CD14-positive monocyte (primary cell): ENCODE measurements around the gene IFITM10. TPM values are rescaled to one million over a fixed set of nuclear protein-coding genes. Genes with fewer than 3 reads are reported as not detected.

Source experiments
- DNase-seq, 3 donors: peaks; one replicate each; pipeline ENCODE4 v3.0.0-alpha.2; 2011 to 2022
- H2AFZ ChIP-seq: 2 replicates; pipeline ENCODE4 v1.6.0; 2012; ENCODE audit warnings: mild to moderate bottlenecking, low read depth, low read length, inconsistent platforms; ENCODE audit not compliant: insufficient read depth, poor library complexity, severe bottlenecking
- H3K27ac ChIP-seq, 2 donors: 1 replicate in 1 of 2; 2 replicates in 1 of 2; pipeline ENCODE4 v1.5.1; 2012 to 2013; ENCODE audit warnings: low read length in 2 of 2, control low read depth in 1 of 2, inconsistent platforms in 1 of 2, low read depth in 1 of 2, mild to moderate bottlenecking in 1 of 2
- H3K27me3 ChIP-seq, 2 donors: one replicate each; pipeline versions ENCODE4 v1.6.0 to v1.6.1; 2011 to 2013; ENCODE audit warnings: low read length in 2 of 2; ENCODE audit not compliant: control insufficient read depth in 2 of 2, insufficient read depth in 2 of 2
- H3K36me3 ChIP-seq, 2 donors: replicated peaks in 1 of 2; 1 replicate in 1 of 2; 2 replicates in 1 of 2; pipeline versions ENCODE4 v1.5.1 to v1.6.1; 2012 to 2013; ENCODE audit warnings: low read length in 2 of 2, control low read depth in 1 of 2, inconsistent platforms in 1 of 2, mild to moderate bottlenecking in 1 of 2; ENCODE audit not compliant: insufficient read depth in 2 of 2, control insufficient read depth in 1 of 2
- H3K4me1 ChIP-seq, 2 donors: 1 replicate in 1 of 2; 2 replicates in 1 of 2; pipeline versions ENCODE4 v1.5.1 to v1.6.1; 2012 to 2013; ENCODE audit warnings: low read length in 2 of 2, control low read depth in 1 of 2, inconsistent platforms in 1 of 2, mild to moderate bottlenecking in 1 of 2, moderate library complexity in 1 of 2; ENCODE audit not compliant: insufficient read depth in 2 of 2, control insufficient read depth in 1 of 2
- H3K4me2 ChIP-seq: replicated peaks from 2 replicates; pipeline ENCODE3; 2012; ENCODE audit warnings: low read length, moderate library complexity, mild to moderate bottlenecking; ENCODE audit not compliant: poor library complexity, severe bottlenecking; ENCODE audit errors: extremely low read depth
- H3K4me3 ChIP-seq, 3 experiments: fragments of 200-600 bp in 1 of 3; sonication (generic) in 1 of 3; replicated peaks in 1 of 3; 1 replicate in 2 of 3; 2 replicates in 1 of 3; pipeline ENCODE4 v1.5.1; 2011 to 2013; ENCODE audit warnings: low read length in 3 of 3, mild to moderate bottlenecking in 3 of 3, control low read depth in 2 of 3, low read depth in 2 of 3, inconsistent platforms in 1 of 3, moderate library complexity in 1 of 3
- H3K79me2 ChIP-seq: 2 replicates; pipeline ENCODE4 v1.6.0; 2012; ENCODE audit warnings: mild to moderate bottlenecking, control low read depth, inconsistent platforms, low read length, moderate library complexity; ENCODE audit not compliant: insufficient read depth
- H3K9ac ChIP-seq: 2 replicates; pipeline ENCODE4 v1.6.0; 2017; ENCODE audit warnings: low read length, mild to moderate bottlenecking; ENCODE audit not compliant: insufficient read depth, poor library complexity, severe bottlenecking
- H3K9me3 ChIP-seq, 2 donors: replicated peaks in 1 of 2; 1 replicate in 1 of 2; 2 replicates in 1 of 2; pipeline versions ENCODE4 v1.5.1 to v1.6.1; 2012 to 2013; ENCODE audit warnings: low read length in 2 of 2, control low read depth in 1 of 2; ENCODE audit not compliant: control insufficient read depth in 1 of 2, insufficient read depth in 1 of 2
- H4K20me1 ChIP-seq: 2 replicates; pipeline ENCODE4 v1.6.0; 2012; ENCODE audit warnings: mild to moderate bottlenecking, low read length, control low read depth, moderate library complexity; ENCODE audit not compliant: insufficient read depth
- H3K27ac Mint-ChIP-seq, 7 donors: one replicate each; pipeline ENCODE4 v1.8.0; 2020; ENCODE audit warnings: mild to moderate bottlenecking in 7 of 7, mixed read lengths in 7 of 7, moderate library complexity in 6 of 7, inconsistent platforms in 2 of 7
- H3K27me3 Mint-ChIP-seq, 3 donors: one replicate each; pipeline ENCODE4 v1.8.0; 2021 to 2022; ENCODE audit warnings: low read depth in 3 of 3, mild to moderate bottlenecking in 3 of 3, mixed read lengths in 3 of 3, moderate library complexity in 3 of 3, inconsistent platforms in 1 of 3
- H3K36me3 Mint-ChIP-seq, 2 donors: one replicate each; pipeline ENCODE4 v1.8.0; 2020; ENCODE audit warnings: mixed read lengths in 2 of 2, inconsistent platforms in 1 of 2, mild to moderate bottlenecking in 1 of 2
- H3K4me1 Mint-ChIP-seq: one replicate; pipeline ENCODE4 v1.8.0; 2020; ENCODE audit warnings: mild to moderate bottlenecking, mixed read lengths
- H3K4me3 Mint-ChIP-seq, 2 donors: one replicate each; pipeline ENCODE4 v1.8.0; 2020; ENCODE audit warnings: mild to moderate bottlenecking in 2 of 2, mixed read lengths in 2 of 2, moderate library complexity in 1 of 2
- H3K9me3 Mint-ChIP-seq, 7 donors: one replicate each; pipeline ENCODE4 v1.8.0; 2020 to 2022; ENCODE audit warnings: mixed read lengths in 7 of 7, mild to moderate bottlenecking in 6 of 7, moderate library complexity in 6 of 7, inconsistent platforms in 2 of 7
- WGBS: methylation state at CpG from one replicate; pipeline ENCODE4 v1.1.5; 2013; ENCODE audit warnings: missing lambda C conversion rate; ENCODE audit not compliant: insufficient coverage; 5-methylcytosine and 5-hydroxymethylcytosine counted together
- intact Hi-C, 2 donors: fragments of 100-400 bp; cut with micrococcal nuclease; formaldehyde crosslinking; loops; one replicate each; pipeline versions ENCODE4 v1.15.0 to v1.15.1; 2023
- polyA plus RNA-seq, 3 donors: library from polyadenylated mRNA; depleted of rRNA in 1 of 3; unstranded in 2 of 3; stranded (reverse) in 1 of 3; fragments of 300-500 nt in 2 of 3; fragments of >200 nt in 1 of 3; fragmentation: Illumina TruSeq in 2 of 3; gene quantifications; 1 replicate in 2 of 3; 2 replicates in 1 of 3; pipeline ENCODE4 v1.2.3, GENCODE V29; 2012 to 2021
- TF ChIP-seq, protein P1 (sequence below): fragments of 200-600 bp; IDR thresholded peaks from one replicate; pipeline ENCODE4 v1.8.0; 2022; ENCODE audit warnings: antibody characterized with exemption, mild to moderate bottlenecking

IFITM10 gene
- polyA plus RNA-seq, 3 donors: 2.4 TPM; not detected in 2

DNA sequence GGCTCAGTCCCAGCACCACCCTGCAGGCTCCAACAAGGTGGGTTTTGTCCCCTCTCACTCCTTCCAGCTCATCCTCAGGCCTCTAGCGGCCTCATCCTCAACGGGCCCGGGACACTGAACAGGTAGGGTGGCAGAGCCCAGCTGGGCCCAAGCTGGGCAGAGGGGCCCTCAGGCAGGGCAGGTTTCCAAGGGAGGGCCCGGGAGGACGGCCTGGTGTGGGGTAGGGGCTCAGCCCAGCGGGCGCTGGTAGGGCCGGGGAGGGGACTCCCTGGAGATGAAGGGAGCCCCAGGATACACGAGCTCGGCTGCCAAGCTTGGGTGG lies 2.5 kb upstream of the IFITM10 start:
- TF ChIP-seq, protein P1, sequence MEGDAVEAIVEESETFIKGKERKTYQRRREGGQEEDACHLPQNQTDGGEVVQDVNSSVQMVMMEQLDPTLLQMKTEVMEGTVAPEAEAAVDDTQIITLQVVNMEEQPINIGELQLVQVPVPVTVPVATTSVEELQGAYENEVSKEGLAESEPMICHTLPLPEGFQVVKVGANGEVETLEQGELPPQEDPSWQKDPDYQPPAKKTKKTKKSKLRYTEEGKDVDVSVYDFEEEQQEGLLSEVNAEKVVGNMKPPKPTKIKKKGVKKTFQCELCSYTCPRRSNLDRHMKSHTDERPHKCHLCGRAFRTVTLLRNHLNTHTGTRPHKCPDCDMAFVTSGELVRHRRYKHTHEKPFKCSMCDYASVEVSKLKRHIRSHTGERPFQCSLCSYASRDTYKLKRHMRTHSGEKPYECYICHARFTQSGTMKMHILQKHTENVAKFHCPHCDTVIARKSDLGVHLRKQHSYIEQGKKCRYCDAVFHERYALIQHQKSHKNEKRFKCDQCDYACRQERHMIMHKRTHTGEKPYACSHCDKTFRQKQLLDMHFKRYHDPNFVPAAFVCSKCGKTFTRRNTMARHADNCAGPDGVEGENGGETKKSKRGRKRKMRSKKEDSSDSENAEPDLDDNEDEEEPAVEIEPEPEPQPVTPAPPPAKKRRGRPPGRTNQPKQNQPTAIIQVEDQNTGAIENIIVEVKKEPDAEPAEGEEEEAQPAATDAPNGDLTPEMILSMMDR: no peak

DNA sequence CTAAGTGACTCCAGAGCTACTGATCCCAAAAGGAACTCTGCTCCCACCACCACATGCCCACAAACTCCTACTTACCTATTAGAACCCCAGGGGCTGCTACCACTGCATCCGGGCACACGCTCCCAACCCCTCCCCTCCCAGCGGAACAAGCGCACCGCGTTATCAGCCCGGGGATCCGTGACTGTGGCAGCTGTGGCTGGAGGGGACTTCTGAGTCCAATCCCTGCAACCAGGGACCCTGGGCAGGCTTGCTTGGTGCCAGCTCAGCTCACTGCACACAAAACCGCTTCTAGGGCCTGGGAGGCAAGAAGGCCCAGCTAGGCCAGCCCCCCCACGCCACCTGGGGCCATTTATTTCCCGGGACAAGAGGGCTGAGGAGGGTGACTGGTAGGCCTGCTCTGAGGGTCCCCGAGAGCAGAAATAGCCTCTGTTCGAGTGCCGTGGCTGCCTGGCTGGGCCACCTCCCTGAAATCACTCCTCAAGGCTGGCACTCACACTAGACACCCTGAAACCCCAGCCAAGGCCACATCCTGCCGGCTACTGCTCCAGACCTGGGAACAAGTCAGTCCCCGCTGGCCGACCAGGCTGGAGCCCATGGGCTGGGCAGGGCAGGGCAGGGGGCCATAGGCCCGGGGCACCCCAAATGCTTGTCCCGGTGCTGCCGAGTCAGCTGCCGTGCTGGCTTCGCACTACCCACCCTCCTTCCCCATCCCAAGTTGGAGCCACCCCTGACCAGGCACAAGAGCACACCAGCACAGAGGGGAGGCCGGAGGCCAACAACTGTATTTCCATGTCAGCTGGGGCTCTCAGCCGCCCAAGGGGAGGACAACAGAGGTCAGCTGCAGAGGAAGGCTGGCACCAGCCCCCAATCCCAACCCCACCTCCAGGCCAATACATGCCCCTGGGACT lies 1.9 kb upstream of the IFITM10 start:
- Histone ChIP-seq H3K4me1 (peaks cover 50 to 93% of the 10 kb centered on the region in 2 donors), H3K79me2 (peaks cover 21% of the 10 kb centered on the region), H3K9ac (no peak overlapping the region), H4K20me1 (peaks cover 98% of the 10 kb centered on the region), H3K27me3 (peaks cover 7 to 28% of the 10 kb centered on the region in 2 donors), H3K27ac (no peak overlapping the region), H3K4me3 (no peak overlapping the region), H3K9me3 (no peaks in the 10 kb centered on the region), H3K4me2 (no peak overlapping the region), H3K36me3 (peaks cover 55 to 57% of the 10 kb centered on the region in 2 donors), H2AFZ (no peak overlapping the region)
- Mint-ChIP-seq H3K4me1 (peaks cover 64% of the 10 kb centered on the region), H3K9me3 (peaks cover 0 to 4% (median 0%) of the 10 kb centered on the region in 7 donors), H3K27ac (no peak overlapping the region), H3K27me3 (peaks cover 22 to 41% (median 27%) of the 10 kb centered on the region in 3 donors), H3K4me3 (no peak overlapping the region), H3K36me3 (peaks cover 40 to 63% of the 10 kb centered on the region in 2 donors)
- intact Hi-C loops: no loop called here
- DNase-seq: no peak
- TF ChIP-seq, protein P1: no peak
- WGBS: 74% methylated on average over 20 of the region's 24 CpGs

More for the DNA sequence above, 2.5 kb upstream of the IFITM10 start:
- intact Hi-C loops: no loop called here
- Histone ChIP-seq H3K27ac (no peak overlapping the region), H2AFZ (no peak overlapping the region), H3K79me2 (peaks cover 27% of the 10 kb centered on the region), H4K20me1 (peaks cover 98% of the 10 kb centered on the region), H3K27me3 (peaks cover 7 to 22% of the 10 kb centered on the region in 2 donors), H3K9ac (no peak overlapping the region), H3K9me3 (no peaks in the 10 kb centered on the region), H3K4me2 (no peak overlapping the region), H3K4me3 (no peak overlapping the region), H3K36me3 (peaks cover 57 to 63% of the 10 kb centered on the region in 2 donors), H3K4me1 (peaks cover 55 to 93% of the 10 kb centered on the region in 2 donors)
- Mint-ChIP-seq H3K27ac (no peak overlapping the region), H3K36me3 (peaks cover 46 to 65% of the 10 kb centered on the region in 2 donors), H3K4me1 (peaks cover 65% of the 10 kb centered on the region), H3K27me3 (peaks cover 16 to 35% (median 22%) of the 10 kb centered on the region in 3 donors), H3K4me3 (no peak overlapping the region), H3K9me3 (peaks cover 0 to 4% (median 0%) of the 10 kb centered on the region in 7 donors)
- DNase-seq: no peak
- 77% methylated on average over 7 of the region's 10 CpGs for WGBS
